Hematopoietic multipotent progenitor cell treated with erythropoietin and hydrocortisone succinate and interleukin-3 and kit ligand, for 6 days (in vitro differentiated cells): Measurements from ENCODE around the gene RNASE3.
"Not testable (repeated sequence)": the region's sequence is repeated elsewhere in the genome, so short reads cannot be mapped to it uniquely, and the experiment has no call there.

Experiments
- DNase-seq: peaks from one replicate; pipeline ENCODE4 v3.0.0-alpha.2; 2015

RNASE3 gene

DNA sequence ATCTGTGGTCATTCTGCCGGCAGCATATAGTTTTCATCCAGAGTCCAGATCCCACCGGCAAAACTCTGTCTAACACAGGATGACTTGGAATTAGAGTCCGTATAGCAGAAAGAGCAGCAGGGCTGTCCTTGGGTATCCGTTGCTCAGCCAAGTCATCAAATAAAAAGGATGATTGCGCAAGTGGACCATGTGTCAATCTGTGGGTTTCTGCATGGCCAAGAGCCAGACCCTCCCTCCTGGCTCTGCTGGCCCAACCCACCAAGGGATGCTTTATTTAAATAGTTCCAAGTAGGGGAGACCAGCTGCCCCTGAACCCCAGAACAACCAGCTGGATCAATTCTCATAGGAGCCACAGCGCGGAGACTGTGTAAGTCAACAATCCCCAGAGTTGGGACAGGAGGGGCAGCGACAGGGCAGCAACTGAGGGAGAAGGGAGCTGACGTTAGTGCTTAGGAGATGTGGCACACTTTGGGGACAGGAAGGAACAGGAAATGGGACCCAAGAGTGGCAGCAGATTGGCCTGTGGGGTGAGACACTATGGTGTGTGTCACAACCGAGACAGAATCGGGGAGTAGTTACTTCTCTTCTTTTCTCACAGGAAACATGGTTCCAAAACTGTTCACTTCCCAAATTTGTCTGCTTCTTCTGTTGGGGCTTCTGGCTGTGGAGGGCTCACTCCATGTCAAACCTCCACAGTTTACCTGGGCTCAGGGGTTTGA lies 28.0 kb downstream of the RNASE3 start:
- peak; percentile 76 for DNase-seq

DNA sequence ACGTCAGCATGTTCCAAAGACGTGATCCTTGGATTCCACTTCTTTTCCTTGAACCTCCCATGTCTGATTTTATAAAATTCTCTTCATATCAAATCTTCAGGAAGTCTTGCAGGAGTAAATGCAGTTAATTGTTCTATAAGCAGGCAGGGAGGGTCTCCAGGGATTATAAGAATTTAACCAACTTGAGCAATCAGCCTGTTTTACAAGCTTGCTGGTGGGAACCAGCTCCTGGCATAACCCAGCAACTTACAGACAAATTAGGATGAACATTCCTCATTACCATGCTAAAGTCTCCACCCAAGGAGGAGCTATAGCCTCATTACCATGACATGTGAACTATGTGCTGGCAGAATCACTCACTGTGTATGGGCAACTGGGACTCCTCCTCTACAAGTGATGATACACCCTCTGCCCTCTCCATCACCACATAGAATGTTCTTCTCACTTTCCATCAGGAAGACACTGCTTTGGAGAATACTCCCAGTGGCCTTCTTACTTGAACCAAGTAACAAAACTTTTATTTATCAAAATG lies 32.6 kb downstream of the RNASE3 start:
- DNase-seq = not testable (repeated sequence)

- DNase-seq = peak; percentile 66
These were observed 43.1 kb downstream of the RNASE3 start for GRCh38 chr14:20934148-20934762.

DNA sequence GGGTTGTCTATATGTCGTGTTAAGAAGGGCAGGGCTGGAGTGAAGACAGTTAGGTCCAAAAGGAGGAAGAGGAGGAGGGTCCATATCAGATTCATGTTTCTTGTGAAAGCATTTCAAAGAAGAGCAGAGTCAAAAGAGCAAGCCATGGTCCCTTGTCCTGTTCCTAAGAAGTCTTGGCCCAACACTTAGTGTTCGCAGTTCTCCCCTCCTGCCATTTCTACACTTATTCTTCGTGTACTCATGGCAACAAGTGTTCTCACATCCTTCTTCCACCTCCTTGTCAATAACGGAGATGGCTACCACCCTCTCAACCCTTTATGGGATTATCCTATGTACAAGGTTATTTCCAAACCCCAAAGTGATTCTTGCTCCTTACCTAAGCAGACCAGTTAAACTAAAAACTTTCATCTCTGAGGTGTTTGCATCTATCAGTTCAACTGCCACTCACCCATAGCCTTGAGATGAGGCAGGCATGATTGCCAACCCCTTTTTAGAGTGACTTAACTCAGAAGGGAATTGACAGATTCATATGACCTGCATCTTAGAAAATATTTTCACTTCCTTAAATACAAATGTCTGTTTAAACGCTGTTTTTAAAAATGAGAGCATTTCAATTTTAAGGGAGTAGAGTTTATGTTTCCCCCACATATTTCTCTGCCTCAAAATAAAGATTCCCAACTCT lies 44.3 kb downstream of the RNASE3 start:
- no peak for DNase-seq
